ENCODE measurements around the gene PPM1E. TPM values are rescaled to one million over a fixed set of nuclear protein-coding genes. Genes with fewer than 3 reads are reported as not detected.

PPM1E gene
- polyA plus RNA-seq, 4 donors, result under 0.01 to 0.34 (median 0.17) TPM

DNA sequence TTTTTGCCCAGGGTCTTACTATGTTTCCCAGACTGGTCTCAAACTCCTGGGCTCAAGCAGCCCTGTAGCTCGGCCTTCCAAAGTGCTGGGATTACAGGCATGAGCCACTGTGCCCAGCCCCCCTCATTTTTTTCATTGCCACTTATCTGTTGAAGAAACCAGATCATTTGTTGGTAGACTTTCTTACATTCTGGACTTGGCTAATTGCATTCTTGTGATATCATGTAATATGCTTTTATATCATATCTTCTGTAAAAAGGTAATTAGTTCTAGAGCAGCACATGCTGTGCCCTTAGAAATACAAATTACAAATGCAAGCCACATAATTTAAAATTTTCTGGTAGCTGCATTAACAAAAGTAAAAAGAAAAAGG, 53.9 kb downstream of the PPM1E start:
- WGBS, 3 donors, result 54 to 81% (median 61%) methylated on average over 1 of the region's 1 CpG
- no peaks in the 10 kb centered on the region for H3K36me3 ChIP-seq (ENCODE audit: control insufficient read depth in 3 of 3, insufficient read depth in 2 of 3, low read depth in 1 of 3, low read length in 3 of 3)
- no peak overlapping the region for H3K27ac ChIP-seq (ENCODE audit: low read depth in 1 of 3, low read length in 2 of 3)
- H3K9me3 ChIP-seq (ENCODE audit: control insufficient read depth in 2 of 2, insufficient read depth in 1 of 2, low read depth in 1 of 2, low read length in 1 of 2), result no peaks in the 10 kb centered on the region
- DNase-seq, result peak in 1 of 2 donors; percentile 60
- peaks cover 0 to 2% (median 0%) of the 10 kb centered on the region in 3 donors for H3K4me1 ChIP-seq (ENCODE audit: control insufficient read depth in 3 of 3, insufficient read depth in 2 of 3, low read depth in 1 of 3, low read length in 2 of 3)
- no peak overlapping the region for H3K4me3 ChIP-seq (ENCODE audit: low read depth in 1 of 3, low read length in 3 of 3)
- H3K27me3 ChIP-seq (ENCODE audit: control insufficient read depth in 3 of 3, insufficient read depth in 3 of 3, low read length in 3 of 3), result peaks cover 0 to 2% (median 0%) of the 10 kb centered on the region in 3 donors
- FAIRE-seq, result no peak

DNA sequence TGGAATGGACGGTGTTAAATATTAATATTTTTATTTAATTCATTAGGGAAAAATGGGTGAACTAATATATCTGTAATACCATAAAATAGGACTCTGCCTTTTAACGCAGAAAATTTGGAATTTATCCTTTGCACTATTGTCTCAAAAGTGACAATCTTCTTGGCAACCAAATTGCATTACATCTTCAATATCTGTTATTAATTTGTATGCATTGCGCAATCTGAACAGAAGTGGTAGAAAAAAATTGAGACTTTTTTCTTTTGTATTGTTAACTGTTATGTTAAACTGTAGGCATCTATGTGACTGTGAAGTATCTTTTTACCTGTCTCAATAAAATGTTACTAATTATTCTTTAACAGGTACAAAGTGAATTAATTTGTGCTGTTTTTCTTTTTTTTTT, 55.6 kb downstream of the PPM1E start:
- H3K4me3 ChIP-seq (ENCODE audit: low read depth in 1 of 3, low read length in 3 of 3), result no peak overlapping the region
- H3K27me3 ChIP-seq (ENCODE audit: control insufficient read depth in 3 of 3, insufficient read depth in 3 of 3, low read length in 3 of 3), result peaks cover 0 to 2% (median 0%) of the 10 kb centered on the region in 3 donors
- FAIRE-seq (no peak), DNase-seq (no peak)
- 87 to 96% (median 88%) methylated on average over 3 of the region's 3 CpGs for WGBS, 3 donors
- no peaks in the 10 kb centered on the region for H3K36me3 ChIP-seq (ENCODE audit: control insufficient read depth in 3 of 3, insufficient read depth in 2 of 3, low read depth in 1 of 3, low read length in 3 of 3)
- H3K9me3 ChIP-seq (ENCODE audit: control insufficient read depth in 2 of 2, insufficient read depth in 1 of 2, low read depth in 1 of 2, low read length in 1 of 2), result no peaks in the 10 kb centered on the region
- H3K27ac ChIP-seq (ENCODE audit: low read depth in 1 of 3, low read length in 2 of 3), result no peak overlapping the region
- peaks cover 0 to 2% (median 0%) of the 10 kb centered on the region in 3 donors for H3K4me1 ChIP-seq (ENCODE audit: control insufficient read depth in 3 of 3, insufficient read depth in 2 of 3, low read depth in 1 of 3, low read length in 2 of 3)

- H3K9me3 ChIP-seq (ENCODE audit: control insufficient read depth in 2 of 2, insufficient read depth in 1 of 2, low read depth in 1 of 2, low read length in 1 of 2), result no peaks in the 10 kb centered on the region
- FAIRE-seq (no peak), DNase-seq (no peak)
- H3K27me3 ChIP-seq (ENCODE audit: control insufficient read depth in 3 of 3, insufficient read depth in 3 of 3, low read length in 3 of 3), result peaks cover 0 to 2% (median 0%) of the 10 kb centered on the region in 3 donors
- H3K4me3 ChIP-seq (ENCODE audit: low read depth in 1 of 3, low read length in 3 of 3), result no peak overlapping the region
- no peak overlapping the region for H3K27ac ChIP-seq (ENCODE audit: low read depth in 1 of 3, low read length in 2 of 3)
- H3K4me1 ChIP-seq (ENCODE audit: control insufficient read depth in 3 of 3, insufficient read depth in 2 of 3, low read depth in 1 of 3, low read length in 2 of 3), result peaks cover 0 to 2% (median 0%) of the 10 kb centered on the region in 3 donors
- no peaks in the 10 kb centered on the region for H3K36me3 ChIP-seq (ENCODE audit: control insufficient read depth in 3 of 3, insufficient read depth in 2 of 3, low read depth in 1 of 3, low read length in 3 of 3)
Measured at GRCh38 chr17:58813712-58814111, 58.1 kb downstream of the PPM1E start.

DNA sequence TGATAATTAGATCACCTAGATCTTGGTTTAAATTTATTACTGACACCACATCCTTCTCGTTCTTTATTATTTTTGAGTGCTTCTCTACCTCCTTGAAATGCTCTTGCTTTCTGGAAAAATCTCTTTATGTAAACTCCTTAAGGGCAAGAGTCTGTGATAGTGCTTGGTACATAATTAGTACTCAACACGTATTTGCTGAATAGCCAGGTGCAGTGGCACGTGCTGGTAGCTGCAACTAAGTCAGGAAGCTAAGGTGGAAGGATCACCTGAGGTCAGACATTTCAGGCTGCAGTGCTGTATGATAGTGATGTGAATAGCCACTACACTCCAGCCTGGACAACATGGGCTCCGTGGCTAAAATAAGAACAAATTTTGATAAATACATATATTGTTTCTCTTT, 63.0 kb downstream of the PPM1E start:
- FAIRE-seq (no peak), DNase-seq (no peak)
- Histone ChIP-seq H3K9me3 (ENCODE audit: control insufficient read depth in 2 of 2, insufficient read depth in 1 of 2, low read depth in 1 of 2, low read length in 1 of 2) (no peaks in the 10 kb centered on the region), H3K4me3 (ENCODE audit: low read depth in 1 of 3, low read length in 3 of 3) (no peak overlapping the region), H3K27ac (ENCODE audit: low read depth in 1 of 3, low read length in 2 of 3) (no peak overlapping the region), H3K27me3 (ENCODE audit: control insufficient read depth in 3 of 3, insufficient read depth in 3 of 3, low read length in 3 of 3) (no peaks in the 10 kb centered on the region), H3K36me3 (ENCODE audit: control insufficient read depth in 3 of 3, insufficient read depth in 2 of 3, low read depth in 1 of 3, low read length in 3 of 3) (no peaks in the 10 kb centered on the region), H3K4me1 (ENCODE audit: control insufficient read depth in 3 of 3, insufficient read depth in 2 of 3, low read depth in 1 of 3, low read length in 2 of 3) (no peaks in the 10 kb centered on the region)
- 68 to 72% (median 69%) methylated on average over 4 of the region's 4 CpGs for WGBS, 3 donors

- no peak for FAIRE-seq
- no peak for DNase-seq
- H3K4me1 ChIP-seq (ENCODE audit: control insufficient read depth in 3 of 3, insufficient read depth in 2 of 3, low read depth in 1 of 3, low read length in 2 of 3), result no peaks in the 10 kb centered on the region
- H3K27me3 ChIP-seq (ENCODE audit: control insufficient read depth in 3 of 3, insufficient read depth in 3 of 3, low read length in 3 of 3), result no peaks in the 10 kb centered on the region
- H3K9me3 ChIP-seq (ENCODE audit: control insufficient read depth in 2 of 2, insufficient read depth in 1 of 2, low read depth in 1 of 2, low read length in 1 of 2), result no peaks in the 10 kb centered on the region
- 62 to 68% (median 62%) methylated on average over 6 of the region's 6 CpGs for WGBS, 3 donors
- no peak overlapping the region for H3K27ac ChIP-seq (ENCODE audit: low read depth in 1 of 3, low read length in 2 of 3)
- no peak overlapping the region for H3K4me3 ChIP-seq (ENCODE audit: low read depth in 1 of 3, low read length in 3 of 3)
- no peaks in the 10 kb centered on the region for H3K36me3 ChIP-seq (ENCODE audit: control insufficient read depth in 3 of 3, insufficient read depth in 2 of 3, low read depth in 1 of 3, low read length in 3 of 3)
Measured at GRCh38 chr17:58822148-58823050, 66.7 kb downstream of the PPM1E start.

- FAIRE-seq (no peak), DNase-seq (no peak)
- no peaks in the 10 kb centered on the region for H3K9me3 ChIP-seq (ENCODE audit: control insufficient read depth in 2 of 2, insufficient read depth in 1 of 2, low read depth in 1 of 2, low read length in 1 of 2)
- 85 to 94% (median 89%) methylated on average over 2 of the region's 2 CpGs for WGBS, 3 donors
- H3K4me3 ChIP-seq (ENCODE audit: low read depth in 1 of 3, low read length in 3 of 3), result no peak overlapping the region
- H3K27ac ChIP-seq (ENCODE audit: low read depth in 1 of 3, low read length in 2 of 3), result no peak overlapping the region
- no peaks in the 10 kb centered on the region for H3K36me3 ChIP-seq (ENCODE audit: control insufficient read depth in 3 of 3, insufficient read depth in 2 of 3, low read depth in 1 of 3, low read length in 3 of 3)
- H3K27me3 ChIP-seq (ENCODE audit: control insufficient read depth in 3 of 3, insufficient read depth in 3 of 3, low read length in 3 of 3), result no peaks in the 10 kb centered on the region
- no peaks in the 10 kb centered on the region for H3K4me1 ChIP-seq (ENCODE audit: control insufficient read depth in 3 of 3, insufficient read depth in 2 of 3, low read depth in 1 of 3, low read length in 2 of 3)
Measured at GRCh38 chr17:58823051-58823525, 67.4 kb downstream of the PPM1E start.

DNA sequence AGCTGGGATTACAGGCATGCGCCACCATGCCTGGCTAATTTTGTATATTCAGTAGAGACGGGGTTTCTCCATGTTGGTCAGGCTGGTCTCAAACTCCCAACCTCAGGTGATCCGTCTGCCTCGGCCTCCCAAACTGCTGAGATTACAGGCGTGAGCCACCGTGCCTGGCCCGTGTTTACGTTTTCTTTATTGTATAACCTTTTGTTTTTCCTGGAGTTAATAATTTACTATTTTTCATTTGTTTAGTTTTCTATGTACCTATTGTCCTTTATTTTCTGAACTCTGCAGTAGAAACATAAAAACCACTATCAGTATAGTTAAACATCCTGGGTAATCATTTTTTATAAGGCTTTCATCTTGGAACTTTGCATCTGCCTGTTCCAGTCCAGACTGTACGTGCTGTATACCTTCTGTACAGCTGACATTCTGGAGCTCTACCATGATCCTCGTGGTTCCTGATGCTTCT, 73.6 kb downstream of the PPM1E start:
- Histone ChIP-seq H3K36me3 (ENCODE audit: control insufficient read depth in 3 of 3, insufficient read depth in 2 of 3, low read depth in 1 of 3, low read length in 3 of 3) (no peaks in the 10 kb centered on the region), H3K27me3 (ENCODE audit: control insufficient read depth in 3 of 3, insufficient read depth in 3 of 3, low read length in 3 of 3) (no peaks in the 10 kb centered on the region), H3K4me1 (ENCODE audit: control insufficient read depth in 3 of 3, insufficient read depth in 2 of 3, low read depth in 1 of 3, low read length in 2 of 3) (peaks cover 0 to 3% (median 0%) of the 10 kb centered on the region in 3 donors), H3K9me3 (ENCODE audit: control insufficient read depth in 2 of 2, insufficient read depth in 1 of 2, low read depth in 1 of 2, low read length in 1 of 2) (peaks cover 0 to 3% of the 10 kb centered on the region in 2 donors), H3K27ac (ENCODE audit: low read depth in 1 of 3, low read length in 2 of 3) (no peak overlapping the region), H3K4me3 (ENCODE audit: low read depth in 1 of 3, low read length in 3 of 3) (no peak overlapping the region)
- DNase-seq (peak in 1 of 2 donors; percentile 19), FAIRE-seq (no peak)
- WGBS, 3 donors, result 27 to 68% (median 46%) methylated on average over 10 of the region's 10 CpGs

- no peak overlapping the region for H3K27ac ChIP-seq (ENCODE audit: low read depth in 1 of 3, low read length in 2 of 3)
- H3K4me3 ChIP-seq (ENCODE audit: low read depth in 1 of 3, low read length in 3 of 3), result no peak overlapping the region
- DNase-seq, result peak; percentile 32 to 67
- no peak for FAIRE-seq
- H3K36me3 ChIP-seq (ENCODE audit: control insufficient read depth in 3 of 3, insufficient read depth in 2 of 3, low read depth in 1 of 3, low read length in 3 of 3), result no peaks in the 10 kb centered on the region
- WGBS, 3 donors, result 69 to 88% (median 73%) methylated on average over 1 of the region's 1 CpG
- H3K27me3 ChIP-seq (ENCODE audit: control insufficient read depth in 3 of 3, insufficient read depth in 3 of 3, low read length in 3 of 3), result no peaks in the 10 kb centered on the region
- peaks cover 0 to 3% (median 0%) of the 10 kb centered on the region in 3 donors for H3K4me1 ChIP-seq (ENCODE audit: control insufficient read depth in 3 of 3, insufficient read depth in 2 of 3, low read depth in 1 of 3, low read length in 2 of 3)
- peaks cover 0 to 3% of the 10 kb centered on the region in 2 donors for H3K9me3 ChIP-seq (ENCODE audit: control insufficient read depth in 2 of 2, insufficient read depth in 1 of 2, low read depth in 1 of 2, low read length in 1 of 2)
Measured at GRCh38 chr17:58831780-58832179, 76.1 kb downstream of the PPM1E start.

Measured in small intestine (tissue), 7 donors.